K562 (cell line): ENCODE data around the gene CREG2. TPM values are rescaled to one million over a fixed set of nuclear protein-coding genes. Genes with fewer than 3 reads are reported as not detected.

Source experiments
- CHCHD3 ChIP-seq: fragments of 250-450 bp; sonication (Bioruptor Pico); IDR thresholded peaks from 2 replicates; pipeline ENCODE4 v2.1.2; 2022; ENCODE audit warnings: mild to moderate bottlenecking
- ELK1 ChIP-seq: sonication (generic); formaldehyde crosslinking; IDR thresholded peaks from 2 replicates; pipeline ENCODE4 v1.8.1; 2022; ENCODE audit warnings: missing genetic modification reagents
- ETS2 ChIP-seq: IDR thresholded peaks from 2 replicates; pipeline ENCODE4 v1.6.1; 2016; ENCODE audit warnings: borderline replicate concordance, missing genetic modification characterization, mild to moderate bottlenecking, moderate library complexity, missing compliant biosample characterization; ENCODE audit not compliant: poor library complexity, severe bottlenecking
- GTF2E2 ChIP-seq: fragments of 200-800 bp; sonication (Bioruptor generic); IDR thresholded peaks from 2 replicates; pipeline ENCODE4 v1.6.1; 2016; ENCODE audit warnings: missing genetic modification characterization, missing compliant biosample characterization
- MCM5 ChIP-seq: fragments of 450-650 bp; IDR thresholded peaks from 2 replicates; pipeline ENCODE4 v1.6.1; 2016; ENCODE audit warnings: low read depth
- POLR2G ChIP-seq: fragments of 200-400 bp; formaldehyde crosslinking; IDR thresholded peaks from 2 replicates; pipeline ENCODE4 v1.6.1; 2017; ENCODE audit warnings: low read depth, mild to moderate bottlenecking, antibody characterized with exemption, low read length, moderate library complexity
- TAF9B ChIP-seq: fragments of 450-650 bp; IDR thresholded peaks from 2 replicates; pipeline ENCODE4 v1.6.1; 2018; ENCODE audit warnings: mild to moderate bottlenecking; ENCODE audit not compliant: partially characterized antibody
- ZBTB5 ChIP-seq: fragments of 450-650 bp; IDR thresholded peaks from 2 replicates; pipeline ENCODE4 v1.6.1; 2017; ENCODE audit warnings: antibody characterized with exemption
- ZNF217 ChIP-seq: sonication (generic); formaldehyde crosslinking; IDR thresholded peaks from 2 replicates; pipeline ENCODE4 v1.8.0; 2022; ENCODE audit warnings: mild to moderate bottlenecking, missing genetic modification reagents
- ZNF395 ChIP-seq: fragments of 200-800 bp; sonication (Bioruptor generic); IDR thresholded peaks from 2 replicates; pipeline ENCODE4 v1.6.1; 2017; ENCODE audit warnings: missing genetic modification characterization, missing compliant biosample characterization
- polyA plus RNA-seq, 8 experiments: library from polyadenylated mRNA; depleted of rRNA in 4 of 8; stranded (reverse) in 5 of 8; unstranded in 3 of 8; fragments of >200 nt; fragmentation: Nextera tagmentation in 2 of 8; fragmentation: Illumina TruSeq in 1 of 8; extraction: Ambion mirVana in 2 of 8; extraction: Trizol in 1 of 8; gene quantifications; 2 replicates each; pipeline versions ENCODE4 v1.2.1 to v1.2.3, GENCODE V29; 2011 to 2014; ENCODE audit warnings: inconsistent platforms in 1 of 8, missing spikeins in 1 of 8
- total RNA-seq, 7 experiments: library from RNA; depleted of rRNA in 6 of 7; stranded (reverse); fragments of >200 nt in 6 of 7; fragmentation: Illumina TruSeq in 2 of 7; extraction: Trizol in 2 of 7; gene quantifications; 2 replicates each; pipeline versions ENCODE4 v1.2.1 to v1.2.3, GENCODE V29; 2011 to 2021; ENCODE audit warnings: low replicate concordance in 1 of 7
- TF ChIP-seq, protein P1 (sequence below): sonication (generic); formaldehyde crosslinking; IDR thresholded peaks from 2 replicates; pipeline ENCODE4 v1.8.1; 2023; ENCODE audit warnings: mild to moderate bottlenecking, missing genetic modification reagents, moderate library complexity

Gene CREG2
- total and polyA plus RNA-seq, 9 of the 15 experiments (the other 6 are each of a cell fraction or from before 2014, with no cell fraction given) = not detected

DNA sequence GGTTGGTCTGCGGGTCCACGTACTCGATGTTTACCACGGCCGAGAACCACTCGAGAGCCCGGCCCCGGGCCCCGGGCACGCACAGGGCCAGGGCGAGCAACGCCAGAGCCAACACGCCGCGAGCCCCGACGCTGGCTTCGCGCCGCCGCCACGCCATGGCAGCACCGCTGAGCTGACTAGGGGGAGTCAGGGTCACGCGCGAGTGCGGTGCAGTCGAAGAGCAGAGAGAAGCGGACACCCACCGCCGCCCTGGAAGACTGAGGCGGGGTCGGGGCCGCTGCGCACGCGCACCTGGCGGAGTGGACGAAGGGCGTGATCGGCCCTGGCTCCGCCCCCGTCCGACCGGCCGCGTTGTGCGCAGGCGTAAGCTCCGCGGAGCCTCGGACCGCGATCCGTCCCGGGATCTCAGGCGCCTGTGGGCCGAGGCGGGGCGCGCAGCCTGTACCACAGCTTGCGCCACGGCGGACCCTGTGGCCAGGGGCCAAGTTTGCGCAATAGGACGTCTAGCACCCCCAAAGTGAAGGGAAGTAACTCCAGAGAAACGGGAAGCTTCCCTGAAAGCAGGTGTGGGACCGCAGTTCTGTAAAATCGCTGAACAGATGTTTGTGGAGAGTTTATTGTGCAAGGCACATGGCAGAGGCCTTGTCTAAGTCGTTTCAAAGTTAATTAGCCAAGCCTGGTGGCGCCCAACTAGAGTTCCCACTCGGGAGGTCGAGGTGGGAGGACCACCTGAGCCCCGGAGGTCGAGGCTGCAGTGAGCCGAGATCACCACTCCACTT lies 78.7 kb downstream of the CREG2 start, which contains the start of gene RNF149 (continued):
- TF ChIP-seq ZNF395 (CRISPR knock-in tag) = peak; percentile 45; the same call in 1 of the 2 replicates
- no peak for TF ChIP-seq ZNF217 (CRISPR knock-in tag)
- peak; percentile 90 for TF ChIP-seq POLR2G
- TF ChIP-seq, protein P1, sequence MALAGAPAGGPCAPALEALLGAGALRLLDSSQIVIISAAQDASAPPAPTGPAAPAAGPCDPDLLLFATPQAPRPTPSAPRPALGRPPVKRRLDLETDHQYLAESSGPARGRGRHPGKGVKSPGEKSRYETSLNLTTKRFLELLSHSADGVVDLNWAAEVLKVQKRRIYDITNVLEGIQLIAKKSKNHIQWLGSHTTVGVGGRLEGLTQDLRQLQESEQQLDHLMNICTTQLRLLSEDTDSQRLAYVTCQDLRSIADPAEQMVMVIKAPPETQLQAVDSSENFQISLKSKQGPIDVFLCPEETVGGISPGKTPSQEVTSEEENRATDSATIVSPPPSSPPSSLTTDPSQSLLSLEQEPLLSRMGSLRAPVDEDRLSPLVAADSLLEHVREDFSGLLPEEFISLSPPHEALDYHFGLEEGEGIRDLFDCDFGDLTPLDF (CRISPR knock-in tag) = peak; percentile 58
- TF ChIP-seq MCM5 = no peak
- no peak for TF ChIP-seq ELK1 (CRISPR knock-in tag)
- peak; percentile 26 for TF ChIP-seq TAF9B
- TF ChIP-seq ZBTB5 = no peak
- TF ChIP-seq CHCHD3 (CRISPR knock-in tag) = no peak
- TF ChIP-seq GTF2E2 (tag) = 0 out of 2 replicates have a peak, but pooled peaks have one; percentile 57
- no peak for TF ChIP-seq ETS2
